ENCODE results near the gene CNTN6.

DNA sequence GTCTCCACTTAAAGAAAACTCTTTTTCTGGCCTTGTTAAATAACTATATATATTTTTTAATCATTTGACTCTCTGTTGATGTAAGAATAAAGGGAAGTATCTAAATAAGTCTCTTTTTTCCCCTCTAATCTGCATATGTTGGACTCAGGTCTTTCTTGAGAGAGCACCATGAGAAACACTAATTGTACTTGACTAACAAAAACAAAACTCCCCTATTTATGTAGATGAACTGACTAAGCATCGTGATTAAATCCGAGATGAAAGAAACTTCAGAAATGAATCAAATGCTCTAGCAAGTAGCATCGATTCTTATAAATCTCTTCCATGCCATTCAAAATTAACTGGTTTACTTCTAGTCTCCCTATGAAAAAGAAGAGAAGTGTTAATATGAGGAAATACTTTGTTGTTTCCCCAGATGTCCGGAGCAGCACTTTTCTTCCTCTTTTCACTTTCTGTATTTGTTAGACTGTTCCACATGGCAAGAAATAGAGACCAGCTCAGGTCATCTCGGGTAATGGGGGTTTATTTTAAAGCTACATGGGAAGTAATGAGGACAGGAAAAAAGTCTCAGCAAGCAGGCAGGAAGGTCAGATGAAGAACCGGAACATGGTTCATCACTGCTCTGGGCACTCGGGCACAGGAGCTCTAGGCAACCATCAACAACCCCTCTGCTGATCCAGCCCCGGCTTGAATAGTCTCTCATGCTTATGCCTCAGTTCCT is 288.3 kb downstream of the CNTN6 start:
- TF ChIP-seq, protein P1, sequence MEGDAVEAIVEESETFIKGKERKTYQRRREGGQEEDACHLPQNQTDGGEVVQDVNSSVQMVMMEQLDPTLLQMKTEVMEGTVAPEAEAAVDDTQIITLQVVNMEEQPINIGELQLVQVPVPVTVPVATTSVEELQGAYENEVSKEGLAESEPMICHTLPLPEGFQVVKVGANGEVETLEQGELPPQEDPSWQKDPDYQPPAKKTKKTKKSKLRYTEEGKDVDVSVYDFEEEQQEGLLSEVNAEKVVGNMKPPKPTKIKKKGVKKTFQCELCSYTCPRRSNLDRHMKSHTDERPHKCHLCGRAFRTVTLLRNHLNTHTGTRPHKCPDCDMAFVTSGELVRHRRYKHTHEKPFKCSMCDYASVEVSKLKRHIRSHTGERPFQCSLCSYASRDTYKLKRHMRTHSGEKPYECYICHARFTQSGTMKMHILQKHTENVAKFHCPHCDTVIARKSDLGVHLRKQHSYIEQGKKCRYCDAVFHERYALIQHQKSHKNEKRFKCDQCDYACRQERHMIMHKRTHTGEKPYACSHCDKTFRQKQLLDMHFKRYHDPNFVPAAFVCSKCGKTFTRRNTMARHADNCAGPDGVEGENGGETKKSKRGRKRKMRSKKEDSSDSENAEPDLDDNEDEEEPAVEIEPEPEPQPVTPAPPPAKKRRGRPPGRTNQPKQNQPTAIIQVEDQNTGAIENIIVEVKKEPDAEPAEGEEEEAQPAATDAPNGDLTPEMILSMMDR (conservative IDR thresholded peaks at IDR 0.05 in 1 of 2, IDR thresholded peaks at IDR 0.05 in 1 of 2; ENCODE audit: extremely low read depth in 1 of 2, insufficient read depth in 1 of 2, low read depth in 1 of 2, low read length in 2 of 2), result no peak
- no peak for TF ChIP-seq EZH2 (IDR thresholded peaks at IDR 0.05; ENCODE audit: borderline replicate concordance, low read length)
